NCI-H146 treated with DMSO at 0.1 percent for 48 hours (cell line): ENCODE results near the gene SGIP1.
"Not testable (repeated sequence)": the region's sequence is repeated elsewhere in the genome, so short reads cannot be mapped to it uniquely, and the experiment has no call there.

Source experiments
- DNase-seq: peaks from one replicate; lab custom pipeline; 2025; ENCODE audit not compliant: unreplicated experiment; lab: John Stamatoyannopoulos, UW

Gene SGIP1

DNA sequence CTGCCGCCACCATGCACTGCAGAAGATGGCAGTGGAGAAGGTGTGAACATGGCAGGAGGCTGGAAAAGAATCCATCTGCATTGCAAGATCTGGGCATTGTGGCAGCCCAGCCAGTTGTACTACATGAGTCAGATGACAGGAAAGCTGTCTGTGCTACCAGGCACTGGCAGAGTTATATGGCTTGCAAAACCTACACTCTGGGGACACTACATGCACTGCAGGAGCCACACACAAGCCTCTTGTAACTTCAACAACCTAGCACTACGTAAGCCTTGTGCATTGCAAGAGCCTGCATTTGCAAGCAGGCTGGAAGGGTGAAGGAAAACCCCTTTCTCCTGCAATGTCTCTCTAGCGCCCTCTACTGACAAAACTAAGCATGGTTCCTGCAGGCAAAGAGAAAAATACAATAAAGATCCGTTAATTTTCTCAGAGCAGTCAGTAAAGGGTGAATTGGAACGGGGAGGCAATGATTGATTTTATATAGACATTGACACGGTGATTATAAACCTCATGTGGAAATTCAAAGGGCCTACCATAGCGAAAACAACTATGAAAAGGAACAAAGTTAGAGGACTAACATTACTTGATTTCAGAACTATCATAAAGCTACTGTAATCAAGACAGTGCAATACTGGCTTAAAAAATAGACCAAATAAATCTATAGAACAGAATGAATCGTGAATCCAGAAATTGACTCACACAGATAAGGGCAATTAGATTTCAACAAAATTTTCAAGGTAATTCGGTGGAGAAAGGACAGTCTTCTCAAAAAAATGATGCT lies 192.1 kb downstream of the SGIP1 start:
- DNase-seq = no peak

DNA sequence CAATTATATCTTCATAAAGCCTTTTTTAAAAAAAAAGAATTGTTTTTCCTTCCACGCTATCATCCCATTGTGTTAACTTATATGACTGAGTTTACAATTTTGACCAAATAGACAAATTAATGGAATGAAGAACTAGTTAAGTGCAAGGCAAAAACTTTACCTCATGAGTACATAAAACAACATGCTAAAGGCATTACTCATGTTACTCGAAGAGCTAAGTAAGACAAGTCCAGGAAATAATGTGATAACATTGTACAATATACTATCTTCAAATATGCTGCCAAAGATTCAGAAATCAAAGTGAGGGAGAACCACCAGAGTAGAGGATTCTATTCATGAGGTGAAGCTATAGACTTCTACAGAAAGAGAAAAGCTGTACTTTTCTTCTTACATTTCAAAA lies 194.1 kb downstream of the SGIP1 start:
- no peak for DNase-seq

DNA sequence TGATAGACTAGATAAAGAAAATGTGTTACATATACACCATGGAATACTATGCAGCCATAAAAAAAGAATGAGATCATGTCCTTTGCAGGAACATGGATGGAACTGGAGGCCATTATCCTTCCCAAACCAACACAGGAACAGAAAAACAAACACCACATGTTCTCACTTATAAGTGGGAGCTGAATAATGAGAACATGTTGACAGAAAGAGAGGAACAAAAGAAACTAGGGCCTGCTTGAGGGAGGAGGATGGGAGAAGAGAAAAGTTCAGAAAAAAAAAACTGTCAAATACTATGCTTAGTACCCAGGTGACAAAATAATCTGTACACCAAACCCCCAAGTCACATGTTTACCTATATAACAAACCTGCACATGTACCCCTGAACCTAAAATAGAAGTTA lies 194.8 kb downstream of the SGIP1 start:
- DNase-seq = not testable (repeated sequence)

DNA sequence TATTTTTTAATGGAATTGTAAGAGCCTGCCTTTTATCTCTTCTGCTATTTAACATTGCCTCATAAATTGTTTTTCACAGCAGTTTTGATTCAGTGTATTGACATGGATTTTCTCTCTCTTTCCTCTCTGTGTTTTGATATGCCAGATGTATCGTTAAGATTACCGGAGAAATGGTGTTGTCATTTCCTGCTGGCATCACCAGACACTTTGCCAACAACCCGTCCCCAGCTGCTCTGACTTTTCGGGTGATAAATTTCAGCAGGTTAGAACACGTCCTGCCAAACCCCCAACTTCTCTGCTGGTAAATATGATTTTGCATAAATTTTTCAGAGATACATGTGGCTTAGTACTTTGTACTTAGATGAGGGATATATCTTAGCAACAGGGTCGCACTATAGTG lies 195.2 kb downstream of the SGIP1 start:
- DNase-seq = no peak

DNA sequence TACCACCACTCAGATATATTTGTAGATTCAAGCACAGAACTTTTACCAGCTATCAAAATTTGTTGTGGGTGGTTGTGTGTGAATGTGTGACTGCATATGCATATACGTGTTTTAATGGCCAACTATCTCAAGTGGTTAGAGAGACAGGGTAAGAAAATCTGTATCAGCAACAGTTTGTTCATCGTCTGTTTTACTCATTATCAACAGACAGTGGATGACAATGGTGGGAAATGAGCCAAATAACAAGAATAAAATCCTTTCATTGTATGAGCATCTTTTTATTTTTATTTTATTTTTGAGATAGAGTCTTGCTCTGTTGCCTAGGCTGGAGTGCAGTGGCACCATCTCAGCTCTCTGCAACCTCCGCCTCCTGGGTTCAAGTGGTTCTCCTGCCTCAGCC lies 195.6 kb downstream of the SGIP1 start:
- no peak for DNase-seq

DNA sequence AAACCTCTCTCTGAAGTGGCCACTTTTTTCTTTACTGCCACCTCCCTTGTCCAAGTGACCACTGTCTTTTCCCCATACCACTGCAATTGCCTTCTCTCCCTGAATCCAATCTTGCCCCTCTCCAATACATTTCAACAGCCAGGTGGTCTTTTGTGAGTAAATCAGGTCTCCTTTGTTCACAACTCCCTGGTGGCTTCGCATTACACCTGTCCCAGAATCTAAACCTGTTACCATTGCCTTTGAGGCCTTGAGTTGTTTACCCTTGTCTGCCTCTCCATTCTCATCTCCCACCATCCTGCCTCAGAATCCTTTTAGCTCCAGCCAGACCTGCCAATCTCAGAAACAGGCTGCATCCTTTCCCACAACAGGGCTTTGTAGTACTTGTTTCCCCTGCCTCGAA lies 196.5 kb downstream of the SGIP1 start:
- no peak for DNase-seq

DNA sequence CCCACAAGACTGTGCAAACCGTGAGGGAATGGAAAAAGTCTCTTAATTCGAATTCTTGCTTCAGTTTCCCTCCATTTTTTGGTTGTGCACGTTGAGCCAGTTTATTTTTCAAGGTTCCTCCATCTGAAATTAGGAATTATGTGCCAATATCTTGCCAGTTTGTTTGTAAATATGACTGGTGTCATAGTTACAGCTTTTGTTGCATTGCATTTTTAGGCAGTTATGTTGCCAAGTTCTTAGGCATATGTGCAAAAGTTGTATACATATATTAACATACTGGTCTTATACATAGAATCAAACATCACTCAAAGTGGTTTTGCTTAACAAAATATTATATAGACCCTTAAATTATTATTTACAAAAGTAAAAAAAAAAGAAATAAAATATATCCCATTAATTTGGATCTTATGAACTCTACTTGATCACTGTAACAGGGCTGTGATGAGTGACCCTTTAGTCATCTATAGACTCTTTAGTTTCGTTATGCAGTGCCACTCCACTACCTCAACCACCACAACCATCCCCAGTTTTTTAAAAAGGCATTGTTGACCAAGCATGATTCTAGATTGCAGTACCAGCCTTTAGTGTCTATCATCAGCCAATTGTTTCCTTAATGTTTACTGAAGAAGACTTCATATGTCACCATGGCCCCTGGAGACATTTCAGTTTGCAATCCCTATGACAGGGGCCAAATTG lies 197.4 kb downstream of the SGIP1 start:
- DNase-seq = no peak

DNA sequence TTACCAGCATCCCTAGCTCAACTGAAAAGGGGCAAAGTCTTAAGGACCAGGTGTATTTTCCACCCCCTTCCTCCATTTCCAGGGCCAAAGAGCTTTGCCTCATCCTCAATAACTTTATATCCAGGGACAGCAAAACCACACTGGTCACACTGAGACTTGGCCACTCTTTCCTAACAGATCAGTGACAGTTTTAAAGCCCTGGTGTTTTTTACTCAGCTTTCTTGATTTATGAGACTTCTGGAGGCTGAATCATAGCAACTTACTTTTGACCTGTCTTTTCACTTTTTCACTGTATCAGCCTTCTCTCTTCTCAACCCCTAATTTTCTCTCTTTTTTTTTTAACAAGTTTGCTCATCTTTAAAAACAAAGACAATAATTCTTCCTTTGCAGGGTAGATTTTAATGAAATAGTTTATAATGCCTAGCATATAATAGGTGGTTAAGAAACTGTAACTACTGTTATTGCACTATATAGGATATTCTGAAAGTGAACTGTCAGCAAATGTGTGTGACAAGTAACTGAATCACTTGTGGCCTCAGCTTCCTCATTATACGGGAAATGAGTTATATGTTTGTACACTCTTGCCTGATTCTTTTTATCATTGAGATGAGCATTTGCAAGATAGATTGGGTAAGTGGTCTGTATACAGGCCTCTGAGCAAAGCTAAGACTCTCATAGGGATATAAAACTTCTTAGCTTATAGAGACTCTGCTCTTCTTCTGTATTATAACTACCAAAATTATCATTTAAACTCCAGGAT lies 198.6 kb downstream of the SGIP1 start:
- DNase-seq = no peak

DNA sequence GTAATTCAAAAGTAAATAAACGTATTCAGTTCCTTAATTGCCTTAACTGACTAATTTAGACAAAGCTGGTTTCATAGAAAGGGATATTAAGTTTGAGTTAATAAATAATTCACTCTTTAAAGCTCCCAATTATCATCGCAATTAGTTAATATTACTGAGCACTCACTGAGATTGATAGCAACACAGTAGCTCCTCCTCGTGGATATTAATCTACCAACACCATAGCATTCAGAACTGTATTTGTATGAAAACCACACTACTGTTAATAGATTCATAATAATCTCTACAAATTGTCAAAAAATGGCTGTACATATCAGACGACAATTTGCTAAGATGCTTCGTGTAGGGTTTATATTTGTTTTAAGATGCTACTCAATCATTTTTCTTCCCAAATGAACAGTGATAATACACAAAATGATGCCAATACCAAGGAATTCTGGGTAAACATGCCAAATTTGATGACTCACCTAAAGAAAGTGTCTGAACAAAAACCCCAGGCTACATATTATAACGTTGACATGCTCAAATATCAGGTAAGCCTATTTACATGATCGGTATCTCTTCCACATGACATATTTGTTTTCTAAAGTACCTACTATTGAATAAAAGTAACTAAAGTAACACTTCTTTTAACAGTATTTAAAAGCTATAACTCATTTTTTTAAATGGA lies 199.5 kb downstream of the SGIP1 start:
- no peak for DNase-seq

DNA sequence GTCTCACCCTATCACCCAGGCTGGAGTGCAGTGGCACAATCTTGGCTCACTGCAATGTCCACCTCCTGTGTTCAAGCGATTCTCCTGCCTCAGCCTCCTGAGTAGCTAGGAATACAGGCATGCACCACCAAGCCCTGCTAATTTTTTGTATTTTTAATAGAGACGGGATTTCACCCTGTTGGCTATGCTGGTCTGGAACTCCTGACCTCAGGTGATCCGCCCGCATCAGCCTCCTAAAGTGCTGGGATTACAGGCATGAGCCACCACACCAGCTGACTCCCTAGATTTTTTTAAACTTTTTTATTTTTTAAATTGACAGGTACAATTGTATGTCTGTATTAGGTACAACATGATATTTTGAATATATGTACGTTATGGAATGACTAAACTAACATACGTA lies 200.6 kb downstream of the SGIP1 start:
- not testable (repeated sequence) for DNase-seq

DNA sequence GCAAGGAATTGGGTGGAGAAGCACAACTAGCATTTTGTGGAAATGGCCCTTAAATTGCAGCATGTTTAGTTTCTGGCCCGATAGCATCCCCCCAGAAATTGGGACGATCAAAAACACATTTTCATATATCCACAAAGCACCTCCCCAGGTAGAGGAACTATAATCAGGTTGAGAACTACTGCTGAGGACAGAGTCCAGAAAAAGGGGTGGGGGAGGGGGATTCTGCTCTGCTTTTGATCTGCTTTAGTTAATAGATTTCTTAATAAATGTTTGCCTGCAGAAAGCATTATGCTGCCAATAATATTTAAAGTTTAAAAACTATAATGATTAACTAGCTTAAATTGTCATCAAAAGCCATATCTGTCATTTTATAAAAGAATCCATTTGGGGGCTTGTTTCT lies 203.9 kb downstream of the SGIP1 start:
- no peak for DNase-seq

DNA sequence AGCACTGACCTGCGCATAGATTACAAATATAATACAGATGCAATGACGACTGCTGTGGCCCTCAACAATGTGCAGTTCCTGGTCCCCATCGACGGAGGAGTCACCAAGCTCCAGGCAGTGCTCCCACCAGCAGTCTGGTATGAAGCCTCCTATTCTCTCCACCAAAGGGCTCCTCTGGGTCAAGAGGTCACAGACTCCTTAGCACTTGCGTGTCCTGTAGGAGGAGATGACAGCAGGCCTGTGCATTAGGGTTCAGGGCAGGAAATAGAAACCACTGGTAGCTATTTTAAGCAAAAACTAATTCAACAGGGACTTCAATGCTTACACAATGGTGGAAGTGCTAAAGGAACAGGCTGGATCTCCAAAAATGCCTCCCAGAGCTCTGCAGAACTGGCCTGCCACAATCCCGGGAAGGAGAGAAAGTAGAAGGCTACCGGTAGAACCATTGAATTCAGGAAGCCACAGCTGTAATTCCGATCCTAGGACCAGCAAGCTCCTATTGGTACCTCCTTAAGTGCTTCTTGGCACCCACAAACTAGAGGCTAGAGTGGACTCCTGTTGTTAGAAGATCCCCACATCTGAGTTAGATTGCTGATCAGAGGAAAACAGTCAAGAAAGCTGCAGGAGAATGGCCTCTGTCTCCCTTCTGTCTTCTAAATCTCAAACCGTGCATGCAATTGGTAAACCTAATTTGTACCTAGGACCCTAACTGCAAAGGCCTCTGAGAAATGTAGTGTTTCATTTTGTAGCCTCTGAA lies 205.6 kb downstream of the SGIP1 start:
- no peak for DNase-seq

DNA sequence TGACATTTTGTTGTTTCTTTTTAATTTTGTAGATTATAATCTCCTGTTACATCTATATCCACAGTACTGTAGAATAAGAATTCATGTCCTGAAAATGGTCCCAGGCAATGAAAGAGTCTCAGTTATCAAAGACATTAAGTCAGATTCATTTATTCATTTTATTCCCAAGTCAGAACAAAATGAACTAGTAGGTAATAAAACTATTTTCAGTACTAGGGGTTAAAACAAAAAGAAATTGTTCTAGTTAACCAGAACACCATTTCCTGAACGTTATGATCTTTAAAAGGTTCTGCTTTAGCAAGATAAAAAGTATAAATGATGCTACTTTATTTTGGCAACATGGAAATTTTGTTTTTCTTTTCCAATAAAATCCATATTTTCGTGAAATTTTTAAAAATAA lies 211.5 kb downstream of the SGIP1 start:
- DNase-seq = no peak

DNA sequence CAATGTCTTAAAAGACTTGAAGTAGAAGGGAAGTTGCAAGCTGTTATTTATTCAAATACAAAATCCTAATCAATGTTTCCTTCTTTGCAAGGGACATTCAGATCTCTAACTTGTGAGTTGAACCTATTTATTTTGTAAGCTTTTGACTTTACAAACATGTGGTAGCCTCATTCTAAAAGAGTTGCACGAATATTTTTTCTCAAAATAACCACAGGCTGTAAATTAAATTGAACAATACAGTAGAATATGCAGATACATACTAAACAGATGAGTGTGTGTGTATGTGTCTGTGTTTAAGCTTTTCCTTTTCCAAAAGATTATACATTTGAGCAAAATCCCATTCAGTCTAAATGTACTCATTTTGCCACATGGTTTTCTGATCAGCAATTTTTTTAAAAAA lies 213.5 kb downstream of the SGIP1 start:
- DNase-seq = no peak

DNA sequence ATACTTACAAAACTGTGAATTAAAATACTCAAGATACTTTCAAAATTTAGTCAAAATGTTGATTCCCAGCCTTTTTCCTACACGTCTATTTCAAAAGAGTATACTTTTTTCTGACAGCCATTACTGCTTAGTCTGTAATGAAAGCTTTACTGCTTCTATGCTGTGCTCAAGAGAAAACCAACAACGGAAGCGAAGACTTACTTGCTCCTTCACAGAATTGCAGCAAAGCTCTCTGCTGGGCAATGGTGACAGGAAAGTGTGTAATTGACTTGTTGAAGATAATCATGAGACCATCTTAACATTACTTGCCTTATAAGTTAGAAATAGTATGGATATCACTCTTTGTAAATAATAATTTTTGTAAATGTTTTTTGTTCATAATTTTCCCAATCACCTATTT lies 216.6 kb downstream of the SGIP1 start:
- no peak for DNase-seq

DNA sequence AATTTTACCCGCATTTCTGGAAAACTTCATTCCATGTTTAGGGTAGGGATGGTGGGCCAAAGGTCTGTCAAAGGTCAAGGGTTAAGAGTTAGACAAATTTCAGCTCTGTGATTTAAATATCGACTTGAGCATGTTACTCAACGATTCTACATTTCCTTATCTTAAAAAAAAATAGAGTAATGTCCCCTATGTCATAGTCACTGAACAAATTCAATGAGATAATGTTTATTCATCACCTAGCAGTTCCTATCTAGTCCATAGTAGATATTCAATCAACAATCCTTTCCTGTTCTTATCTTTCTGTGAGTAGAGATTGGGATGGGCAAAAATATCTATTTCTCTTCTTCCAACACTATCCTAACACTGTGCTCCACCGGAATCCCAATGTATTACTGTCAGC lies 217.2 kb downstream of the SGIP1 start:
- DNase-seq = no peak

DNA sequence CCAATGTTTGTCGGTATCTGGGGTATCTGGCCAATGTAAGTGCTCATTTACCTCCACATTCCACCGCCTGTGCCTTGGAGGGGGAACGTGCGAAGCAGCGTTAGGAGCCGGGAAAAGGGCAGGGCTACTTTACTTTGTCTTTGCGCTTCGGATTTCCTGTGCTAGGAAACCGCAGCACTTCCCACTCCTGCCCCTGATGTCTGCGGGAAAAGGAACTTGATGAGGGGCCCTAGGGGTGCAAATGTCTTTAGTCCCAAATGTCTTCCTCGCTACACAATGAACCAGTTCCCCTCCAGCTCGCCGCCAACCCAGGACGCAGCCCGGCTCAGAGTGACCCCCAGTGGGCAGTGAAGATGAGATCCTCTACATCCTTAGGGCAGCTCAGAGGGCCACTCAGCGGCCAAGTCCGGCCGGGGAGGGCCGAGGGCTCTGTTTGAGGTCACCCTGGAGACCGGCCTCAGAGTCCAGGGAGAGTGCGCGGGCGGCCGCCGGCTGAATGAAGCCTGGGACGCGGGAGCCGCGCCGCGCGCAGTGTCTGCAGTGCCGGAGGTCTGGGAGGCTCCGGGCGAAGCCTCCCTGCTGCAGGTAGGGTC lies 218.1 kb downstream of the SGIP1 start, which contains the start of gene DYNLT5:
Gene DYNLT5, plus strand, starts transcription at position 460 of the 593 bp plus-strand sequence. CDS start 2,200 bp downstream, outside the sequence.
- no peak for DNase-seq

DNA sequence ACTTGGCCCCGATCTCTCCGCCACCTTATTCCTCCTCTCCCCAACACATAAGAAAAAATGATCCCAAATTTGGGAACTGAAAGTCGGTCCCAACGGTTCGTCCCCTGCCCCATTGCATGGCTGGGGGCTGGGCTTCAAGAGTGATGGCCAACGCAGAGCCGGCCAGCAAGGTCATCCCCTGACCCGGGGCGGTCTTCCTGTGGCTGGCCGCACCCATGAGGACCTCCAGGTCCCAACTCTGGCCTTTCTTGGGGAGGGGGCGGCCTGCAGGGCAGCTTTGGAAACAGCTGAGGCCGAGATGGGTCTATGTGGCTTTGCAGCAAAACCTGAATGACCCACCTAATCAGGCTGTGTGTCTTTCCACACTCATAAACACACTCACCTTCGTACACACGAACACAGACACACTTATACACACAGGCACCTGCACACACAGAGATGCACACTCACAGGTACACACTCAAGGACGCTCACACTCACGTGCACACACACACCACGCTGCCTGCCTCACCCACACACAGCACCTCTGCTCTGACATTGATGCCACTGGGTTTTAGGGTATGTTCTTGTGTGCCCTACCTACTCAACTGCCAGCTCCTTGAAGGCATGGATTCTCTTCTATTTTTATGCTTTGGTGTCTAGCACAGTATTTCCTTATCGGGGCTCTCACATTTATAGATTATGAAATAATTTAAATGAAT lies 218.9 kb downstream of the SGIP1 start:
- no peak for DNase-seq

DNA sequence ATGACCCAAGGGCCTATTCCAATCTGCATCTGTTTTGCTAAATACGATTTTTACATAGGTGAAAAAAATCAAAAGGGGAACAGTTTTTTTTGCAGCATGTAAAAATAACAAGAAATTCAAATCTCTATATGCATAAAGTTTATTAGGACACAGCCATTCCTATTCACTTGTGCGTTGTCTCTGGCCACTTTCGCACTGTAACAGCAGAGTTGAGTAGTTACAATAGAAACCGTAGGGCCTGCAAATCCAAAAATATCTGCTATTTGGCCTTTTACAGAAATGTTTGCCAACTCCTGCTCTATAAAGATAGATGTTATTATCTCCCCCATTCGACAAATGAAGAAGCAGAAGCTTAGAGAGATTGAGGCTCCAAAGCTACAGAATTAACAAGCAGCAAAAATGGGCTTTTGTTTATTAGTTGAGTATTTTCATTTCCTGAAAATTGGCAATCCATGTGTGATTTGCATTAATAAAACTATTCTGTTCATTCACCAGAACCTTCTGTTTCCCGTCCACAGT lies 223.8 kb downstream of the SGIP1 start:
- no peak for DNase-seq
